ENCODE data around the gene HCN1.

Gene HCN1

GRCh38 chr5:45288746-45289145, 407.4 kb downstream of the HCN1 start:
- no peak for DNase-seq (ENCODE audit: low read depth in 2 of 2)

- DNase-seq (ENCODE audit: low read depth in 2 of 2): no peak
Observed at GRCh38 chr5:45284436-45284835, 411.7 kb downstream of the HCN1 start.

GRCh38 chr5:45281081-45281480, 415.1 kb downstream of the HCN1 start:
- DNase-seq (ENCODE audit: low read depth in 2 of 2): no peak

- DNase-seq (ENCODE audit: low read depth in 2 of 2): no peak
Observed at GRCh38 chr5:45279109-45279508, 417.1 kb downstream of the HCN1 start.

GRCh38 chr5:45277860-45278259, 418.3 kb downstream of the HCN1 start:
- DNase-seq (ENCODE audit: low read depth in 2 of 2): no peak

- no peak for DNase-seq (ENCODE audit: low read depth in 2 of 2)
Observed at GRCh38 chr5:45274241-45274640, 421.9 kb downstream of the HCN1 start.

- no peak for DNase-seq (ENCODE audit: low read depth in 2 of 2)
Observed at GRCh38 chr5:45271626-45272025, 424.6 kb downstream of the HCN1 start.

- DNase-seq (ENCODE audit: low read depth in 2 of 2): no peak
Observed at GRCh38 chr5:45264447-45264846, 431.7 kb downstream of the HCN1 start.

- no peak for DNase-seq (ENCODE audit: low read depth in 2 of 2)
Observed at GRCh38 chr5:45262061-45262590, 434.1 kb downstream of the HCN1 start.

- no peak for DNase-seq (ENCODE audit: low read depth in 2 of 2)
Observed at GRCh38 chr5:45261125-45261524, 435.1 kb downstream of the HCN1 start.

GRCh38 chr5:45260292-45260691, 435.9 kb downstream of the HCN1 start:
- DNase-seq (ENCODE audit: low read depth in 2 of 2): no peak

- DNase-seq (ENCODE audit: low read depth in 2 of 2): no peak
Observed at GRCh38 chr5:45252978-45253377, 443.2 kb downstream of the HCN1 start.

- no peak for DNase-seq (ENCODE audit: low read depth in 2 of 2)
Observed at GRCh38 chr5:45252541-45252940, 443.6 kb downstream of the HCN1 start.

- DNase-seq (ENCODE audit: low read depth in 2 of 2): no peak
Observed at GRCh38 chr5:45225571-45226031, 470.6 kb downstream of the HCN1 start.

GRCh38 chr5:45205403-45205961, 490.7 kb downstream of the HCN1 start:
- DNase-seq (ENCODE audit: low read depth in 2 of 2): no peak
